BE2C (cell line): Measurements from ENCODE around the gene NUP214.
"Not testable (repeated sequence)": the region's sequence is repeated elsewhere in the genome, so short reads cannot be mapped to it uniquely, and the experiment has no call there.

Experiments
- DNase-seq: peaks from one replicate; pipeline ENCODE4 v3.0.0-alpha.2; 2020
- H3K27me3 ChIP-seq: fragments of 250-450 bp; sonication (Bioruptor Pico); 2 replicates; pipeline ENCODE4 v1.5.1; 2020; ENCODE audit warnings: mild to moderate bottlenecking
- H3K36me3 ChIP-seq: fragments of 250-450 bp; sonication (Bioruptor Pico); 2 replicates; pipeline ENCODE4 v1.5.1; 2020; ENCODE audit warnings: mild to moderate bottlenecking
- H3K4me1 ChIP-seq: fragments of 250-450 bp; sonication (Bioruptor Pico); 2 replicates; pipeline ENCODE4 v1.5.1; 2020
- H3K4me3 ChIP-seq: 2 replicates; pipeline ENCODE4 v1.5.1; 2011; ENCODE audit warnings: low read depth, low read length
- H3K9me3 ChIP-seq: fragments of 250-450 bp; sonication (Bioruptor Pico); 2 replicates; pipeline ENCODE4 v1.5.1; 2020
- CTCF ChIP-seq: IDR thresholded peaks from 2 replicates; pipeline ENCODE4 v1.5.1; 2012; ENCODE audit warnings: mild to moderate bottlenecking, low read depth, low read length

Gene NUP214

GRCh38 chr9:131259916-131260597, 134.7 kb downstream of the NUP214 start:
- no peak for TF ChIP-seq CTCF
- H3K9me3 ChIP-seq: no peaks in the 10 kb centered on the region
- H3K27me3 ChIP-seq: no peaks in the 10 kb centered on the region

GRCh38 chr9:131260751-131261452, 135.5 kb downstream of the NUP214 start:
- no peaks in the 10 kb centered on the region for H3K4me1 ChIP-seq
- no peak for TF ChIP-seq CTCF

More at GRCh38 chr9:131259916-131260597, 134.7 kb downstream of the NUP214 start:
- no peak overlapping the region for H3K4me3 ChIP-seq
- no peak for DNase-seq
- H3K36me3 ChIP-seq: no peaks in the 10 kb centered on the region
- H3K4me1 ChIP-seq: no peaks in the 10 kb centered on the region

GRCh38 chr9:131262327-131263032, 137.1 kb downstream of the NUP214 start:
- no peak overlapping the region for H3K4me3 ChIP-seq
- H3K9me3 ChIP-seq: no peaks in the 10 kb centered on the region
- no peak for TF ChIP-seq CTCF
- no peaks in the 10 kb centered on the region for H3K4me1 ChIP-seq
- no peak for DNase-seq
- H3K27me3 ChIP-seq: no peaks in the 10 kb centered on the region
- no peaks in the 10 kb centered on the region for H3K36me3 ChIP-seq

More at GRCh38 chr9:131260751-131261452, 135.5 kb downstream of the NUP214 start:
- Histone ChIP-seq H3K9me3 (no peaks in the 10 kb centered on the region), H3K4me3 (no peak overlapping the region), H3K27me3 (no peaks in the 10 kb centered on the region), H3K36me3 (no peaks in the 10 kb centered on the region)
- DNase-seq: no peak

- H3K4me3 ChIP-seq, H3K27me3 ChIP-seq, DNase-seq, H3K36me3 ChIP-seq, H3K9me3 ChIP-seq, H3K4me1 ChIP-seq: not testable (repeated sequence)
Observed at GRCh38 chr9:131263033-131263343, 137.6 kb downstream of the NUP214 start.

- no peak for DNase-seq
- Histone ChIP-seq H3K4me3 (no peak overlapping the region), H3K36me3 (no peaks in the 10 kb centered on the region), H3K9me3 (no peaks in the 10 kb centered on the region), H3K27me3 (no peaks in the 10 kb centered on the region), H3K4me1 (no peaks in the 10 kb centered on the region)
- TF ChIP-seq CTCF: no peak
Observed at GRCh38 chr9:131263701-131264100, 138.3 kb downstream of the NUP214 start.

GRCh38 chr9:131264231-131264630, 138.8 kb downstream of the NUP214 start:
- Histone ChIP-seq H3K27me3 (no peaks in the 10 kb centered on the region), H3K4me1 (no peaks in the 10 kb centered on the region), H3K4me3 (no peak overlapping the region), H3K9me3 (no peaks in the 10 kb centered on the region), H3K36me3 (no peaks in the 10 kb centered on the region)
- peak; percentile 36 for DNase-seq
- no peak for TF ChIP-seq CTCF
